ENCODE data around the gene SBF2.
"Not testable (repeated sequence)": the region's sequence is repeated elsewhere in the genome, so short reads cannot be mapped to it uniquely, and the experiment has no call there.

Gene SBF2

GRCh38 chr11:10017911-10018310 is 276.1 kb downstream of the SBF2 start:
- no peak overlapping the region for H2AFZ ChIP-seq (ENCODE audit: low read length, unreplicated experiment)
- no peak overlapping the region for H3K27ac ChIP-seq (ENCODE audit: low read depth, low read length)
- H3K36me3 ChIP-seq (ENCODE audit: insufficient read depth, low read length) = peaks cover 10% of the 10 kb centered on the region
- no peaks in the 10 kb centered on the region for H3K79me2 ChIP-seq (ENCODE audit: control insufficient read depth, insufficient read depth, low read length, unreplicated experiment)
- no peak overlapping the region for H3K4me3 ChIP-seq (ENCODE audit: low read depth, low read length)
- H3K27me3 ChIP-seq (ENCODE audit: insufficient read depth, low read length) = no peaks in the 10 kb centered on the region
- H3K4me1 ChIP-seq (ENCODE audit: control insufficient read depth, insufficient read depth, low read length, unreplicated experiment) = no peaks in the 10 kb centered on the region

- Histone ChIP-seq H3K36me3 (ENCODE audit: insufficient read depth, low read length) (peaks cover 10% of the 10 kb centered on the region), H2AFZ (ENCODE audit: low read length, unreplicated experiment) (no peak overlapping the region), H3K79me2 (ENCODE audit: control insufficient read depth, insufficient read depth, low read length, unreplicated experiment) (no peaks in the 10 kb centered on the region), H3K27ac (ENCODE audit: low read depth, low read length) (no peak overlapping the region), H3K27me3 (ENCODE audit: insufficient read depth, low read length) (no peaks in the 10 kb centered on the region), H3K4me1 (ENCODE audit: control insufficient read depth, insufficient read depth, low read length, unreplicated experiment) (no peaks in the 10 kb centered on the region), H3K4me3 (ENCODE audit: low read depth, low read length) (no peak overlapping the region)
Observed at GRCh38 chr11:10017050-10017449, 277.0 kb downstream of the SBF2 start.

- H3K27ac ChIP-seq (ENCODE audit: low read depth, low read length) = no peak overlapping the region
- H2AFZ ChIP-seq (ENCODE audit: low read length, unreplicated experiment) = no peak overlapping the region
- no peaks in the 10 kb centered on the region for H3K27me3 ChIP-seq (ENCODE audit: insufficient read depth, low read length)
- no peaks in the 10 kb centered on the region for H3K79me2 ChIP-seq (ENCODE audit: control insufficient read depth, insufficient read depth, low read length, unreplicated experiment)
- no peak overlapping the region for H3K4me3 ChIP-seq (ENCODE audit: low read depth, low read length)
- H3K4me1 ChIP-seq (ENCODE audit: control insufficient read depth, insufficient read depth, low read length, unreplicated experiment) = no peaks in the 10 kb centered on the region
- peaks cover 18% of the 10 kb centered on the region for H3K36me3 ChIP-seq (ENCODE audit: insufficient read depth, low read length)
Observed at GRCh38 chr11:10012068-10012467, 282.0 kb downstream of the SBF2 start.

GRCh38 chr11:10005955-10006525 is 288.0 kb downstream of the SBF2 start:
- no peaks in the 10 kb centered on the region for H3K27me3 ChIP-seq (ENCODE audit: insufficient read depth, low read length)
- H3K36me3 ChIP-seq (ENCODE audit: insufficient read depth, low read length) = peaks cover 4% of the 10 kb centered on the region; the same call in 1 of the 2 replicates
- H3K79me2 ChIP-seq (ENCODE audit: control insufficient read depth, insufficient read depth, low read length, unreplicated experiment) = no peaks in the 10 kb centered on the region
- no peak overlapping the region for H3K27ac ChIP-seq (ENCODE audit: low read depth, low read length)
- peaks cover 5% of the 10 kb centered on the region for H3K4me1 ChIP-seq (ENCODE audit: control insufficient read depth, insufficient read depth, low read length, unreplicated experiment)
- H2AFZ ChIP-seq (ENCODE audit: low read length, unreplicated experiment) = no peak overlapping the region
- no peak overlapping the region for H3K4me3 ChIP-seq (ENCODE audit: low read depth, low read length)

GRCh38 chr11:10004526-10005113 is 289.4 kb downstream of the SBF2 start:
- Histone ChIP-seq H3K4me1 (ENCODE audit: control insufficient read depth, insufficient read depth, low read length, unreplicated experiment) (peaks cover 5% of the 10 kb centered on the region), H2AFZ (ENCODE audit: low read length, unreplicated experiment) (no peak overlapping the region), H3K27ac (ENCODE audit: low read depth, low read length) (no peak overlapping the region), H3K79me2 (ENCODE audit: control insufficient read depth, insufficient read depth, low read length, unreplicated experiment) (no peaks in the 10 kb centered on the region), H3K4me3 (ENCODE audit: low read depth, low read length) (no peak overlapping the region), H3K27me3 (ENCODE audit: insufficient read depth, low read length) (no peaks in the 10 kb centered on the region), H3K36me3 (ENCODE audit: insufficient read depth, low read length) (0 out of 2 replicates have a peak, but pooled peaks cover 3% of the 10 kb centered on the region)

GRCh38 chr11:10002221-10002620 is 291.8 kb downstream of the SBF2 start:
- peaks cover 3% of the 10 kb centered on the region; the same call in 1 of the 2 replicates for H3K36me3 ChIP-seq (ENCODE audit: insufficient read depth, low read length)
- no peak overlapping the region for H2AFZ ChIP-seq (ENCODE audit: low read length, unreplicated experiment)
- H3K4me1 ChIP-seq (ENCODE audit: control insufficient read depth, insufficient read depth, low read length, unreplicated experiment) = peaks cover 5% of the 10 kb centered on the region
- H3K4me3 ChIP-seq (ENCODE audit: low read depth, low read length) = no peak overlapping the region
- no peaks in the 10 kb centered on the region for H3K79me2 ChIP-seq (ENCODE audit: control insufficient read depth, insufficient read depth, low read length, unreplicated experiment)
- H3K27me3 ChIP-seq (ENCODE audit: insufficient read depth, low read length) = no peaks in the 10 kb centered on the region
- H3K27ac ChIP-seq (ENCODE audit: low read depth, low read length) = no peak overlapping the region

GRCh38 chr11:9992306-9992705 is 301.7 kb downstream of the SBF2 start:
- no peak overlapping the region for H3K27ac ChIP-seq (ENCODE audit: low read depth, low read length)
- no peaks in the 10 kb centered on the region for H3K27me3 ChIP-seq (ENCODE audit: insufficient read depth, low read length)
- peaks cover 6% of the 10 kb centered on the region for H3K4me1 ChIP-seq (ENCODE audit: control insufficient read depth, insufficient read depth, low read length, unreplicated experiment)
- H3K79me2 ChIP-seq (ENCODE audit: control insufficient read depth, insufficient read depth, low read length, unreplicated experiment) = no peaks in the 10 kb centered on the region
- peaks cover 8% of the 10 kb centered on the region for H3K36me3 ChIP-seq (ENCODE audit: insufficient read depth, low read length)
- H3K4me3 ChIP-seq (ENCODE audit: low read depth, low read length) = no peak overlapping the region
- no peak overlapping the region for H2AFZ ChIP-seq (ENCODE audit: low read length, unreplicated experiment)

- no peaks in the 10 kb centered on the region for H3K79me2 ChIP-seq (ENCODE audit: control insufficient read depth, insufficient read depth, low read length, unreplicated experiment)
- peaks cover 12% of the 10 kb centered on the region for H3K36me3 ChIP-seq (ENCODE audit: insufficient read depth, low read length)
- no peak overlapping the region for H3K4me3 ChIP-seq (ENCODE audit: low read depth, low read length)
Observed at GRCh38 chr11:9990221-9990973, 303.6 kb downstream of the SBF2 start.

GRCh38 chr11:9987303-9987702 is 306.7 kb downstream of the SBF2 start:
- not testable (repeated sequence) for H3K27me3 ChIP-seq (ENCODE audit: insufficient read depth, low read length); H2AFZ ChIP-seq (ENCODE audit: low read length, unreplicated experiment); H3K79me2 ChIP-seq (ENCODE audit: control insufficient read depth, insufficient read depth, low read length, unreplicated experiment); H3K4me3 ChIP-seq (ENCODE audit: low read depth, low read length); H3K27ac ChIP-seq (ENCODE audit: low read depth, low read length)
- peaks cover 12% of the 10 kb centered on the region for H3K36me3 ChIP-seq (ENCODE audit: insufficient read depth, low read length)
- H3K4me1 ChIP-seq (ENCODE audit: control insufficient read depth, insufficient read depth, low read length, unreplicated experiment) = peaks cover 15% of the 10 kb centered on the region

More at GRCh38 chr11:9990221-9990973, 303.6 kb downstream of the SBF2 start:
- H3K4me1 ChIP-seq (ENCODE audit: control insufficient read depth, insufficient read depth, low read length, unreplicated experiment) = peaks cover 6% of the 10 kb centered on the region
- H3K27ac ChIP-seq (ENCODE audit: low read depth, low read length) = no peak overlapping the region
- H3K27me3 ChIP-seq (ENCODE audit: insufficient read depth, low read length) = no peaks in the 10 kb centered on the region
- H2AFZ ChIP-seq (ENCODE audit: low read length, unreplicated experiment) = no peak overlapping the region

- no peak overlapping the region for H2AFZ ChIP-seq (ENCODE audit: low read length, unreplicated experiment)
Observed at GRCh38 chr11:9982796-9983579, 311.0 kb downstream of the SBF2 start.

More at GRCh38 chr11:9982796-9983579, 311.0 kb downstream of the SBF2 start:
- H3K79me2 ChIP-seq (ENCODE audit: control insufficient read depth, insufficient read depth, low read length, unreplicated experiment) = no peaks in the 10 kb centered on the region
- peak overlapping the region; percentile 53; the same call in 1 of the 2 replicates for H3K27ac ChIP-seq (ENCODE audit: low read depth, low read length)
- H3K4me3 ChIP-seq (ENCODE audit: low read depth, low read length) = no peak overlapping the region
- peaks cover 28% of the 10 kb centered on the region for H3K4me1 ChIP-seq (ENCODE audit: control insufficient read depth, insufficient read depth, low read length, unreplicated experiment)
- H3K36me3 ChIP-seq (ENCODE audit: insufficient read depth, low read length) = peaks cover 8% of the 10 kb centered on the region
- no peaks in the 10 kb centered on the region for H3K27me3 ChIP-seq (ENCODE audit: insufficient read depth, low read length)
